Omental fat pad (tissue), 4 donors: ENCODE data around the gene TNIP1. TPM values are rescaled to one million over a fixed set of nuclear protein-coding genes. Genes with fewer than 3 reads are reported as not detected.
A peak's percentile ranks its signal among the peaks of the same experiment; 100 is the strongest.

Experiments
- ATAC-seq: fragments of 150-250 bp; one replicate; pipeline ENCODE4 v1.9.1; 2016; ENCODE audit warnings: mild to moderate bottlenecking, moderate library complexity; ENCODE audit not compliant: low FRiP score
- DNase-seq: peaks from one replicate; pipeline ENCODE4 v3.0.0-alpha.2; 2019; ENCODE audit warnings: low spot score
- total RNA-seq, 4 donors: library from RNA; depleted of rRNA; stranded (reverse); fragments of >200 nt; gene quantifications; one replicate each; pipeline ENCODE4 v1.1.0, GENCODE V29; 2016
- TF ChIP-seq, protein P1 (sequence below), 3 donors: fragments of 450-650 bp; IDR thresholded peaks; one replicate each; pipeline ENCODE4 v1.5.1; 2016 to 2017; ENCODE audit warnings: antibody characterized with exemption in 3 of 3, mild to moderate bottlenecking in 3 of 3, moderate library complexity in 2 of 3

The TNIP1 gene
- total RNA-seq, 4 donors from 2014 or later: 96.7 to 189 (median 149) TPM

DNA sequence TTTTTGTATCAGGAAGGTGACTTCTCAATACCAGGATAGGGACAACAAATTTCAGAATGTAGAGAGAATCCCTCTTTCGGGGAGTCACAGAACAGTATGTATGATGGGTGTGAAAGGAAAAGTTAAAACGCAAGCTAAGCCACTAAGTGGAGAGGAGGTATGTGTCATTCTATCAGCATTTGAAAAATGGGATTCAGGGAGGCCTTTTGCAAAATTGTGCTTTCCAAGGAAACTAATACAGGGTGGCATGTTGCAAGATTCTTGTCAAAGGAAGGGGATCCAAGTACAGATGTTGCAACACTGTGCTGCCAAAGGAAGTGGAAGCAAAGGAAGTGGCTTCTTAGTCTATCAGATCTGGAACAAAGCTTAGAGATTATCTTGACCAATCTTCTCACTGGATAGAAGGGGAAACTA, 12.6 kb upstream of the TNIP1 start:
- TF ChIP-seq, protein P1, sequence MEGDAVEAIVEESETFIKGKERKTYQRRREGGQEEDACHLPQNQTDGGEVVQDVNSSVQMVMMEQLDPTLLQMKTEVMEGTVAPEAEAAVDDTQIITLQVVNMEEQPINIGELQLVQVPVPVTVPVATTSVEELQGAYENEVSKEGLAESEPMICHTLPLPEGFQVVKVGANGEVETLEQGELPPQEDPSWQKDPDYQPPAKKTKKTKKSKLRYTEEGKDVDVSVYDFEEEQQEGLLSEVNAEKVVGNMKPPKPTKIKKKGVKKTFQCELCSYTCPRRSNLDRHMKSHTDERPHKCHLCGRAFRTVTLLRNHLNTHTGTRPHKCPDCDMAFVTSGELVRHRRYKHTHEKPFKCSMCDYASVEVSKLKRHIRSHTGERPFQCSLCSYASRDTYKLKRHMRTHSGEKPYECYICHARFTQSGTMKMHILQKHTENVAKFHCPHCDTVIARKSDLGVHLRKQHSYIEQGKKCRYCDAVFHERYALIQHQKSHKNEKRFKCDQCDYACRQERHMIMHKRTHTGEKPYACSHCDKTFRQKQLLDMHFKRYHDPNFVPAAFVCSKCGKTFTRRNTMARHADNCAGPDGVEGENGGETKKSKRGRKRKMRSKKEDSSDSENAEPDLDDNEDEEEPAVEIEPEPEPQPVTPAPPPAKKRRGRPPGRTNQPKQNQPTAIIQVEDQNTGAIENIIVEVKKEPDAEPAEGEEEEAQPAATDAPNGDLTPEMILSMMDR (IDR thresholded peaks at IDR 0.05): no peak
- DNase-seq: no peak
- ATAC-seq: peak; percentile 83

DNA sequence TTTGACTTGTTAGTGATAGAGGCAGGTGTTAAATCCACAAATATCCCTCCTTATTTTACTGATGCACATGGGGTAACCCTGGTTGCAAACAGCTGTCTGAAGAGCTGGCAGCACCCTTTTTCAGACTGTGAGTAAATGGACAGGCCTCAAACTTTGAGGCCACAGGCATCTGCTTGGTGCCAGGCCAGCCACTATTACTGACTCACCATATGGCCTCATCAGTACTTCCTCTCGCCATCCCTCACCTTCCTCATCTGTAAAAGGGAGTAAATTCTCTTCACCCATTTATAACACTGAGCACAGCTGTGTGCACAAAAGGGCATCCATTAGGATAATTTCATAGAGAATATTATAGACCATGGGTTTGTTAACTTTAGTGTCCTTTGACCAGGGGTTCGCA, 11.9 kb upstream of the TNIP1 start:
- ATAC-seq: peak; percentile 49
- TF ChIP-seq, protein P1 (IDR thresholded peaks at IDR 0.05): no peak
- DNase-seq: no peak

GRCh38 chr5:151089726-151090125, 8.9 kb upstream of the TNIP1 start:
- DNase-seq (no peak), ATAC-seq (no peak)
- TF ChIP-seq, protein P1 (IDR thresholded peaks at IDR 0.05): no peak

DNA sequence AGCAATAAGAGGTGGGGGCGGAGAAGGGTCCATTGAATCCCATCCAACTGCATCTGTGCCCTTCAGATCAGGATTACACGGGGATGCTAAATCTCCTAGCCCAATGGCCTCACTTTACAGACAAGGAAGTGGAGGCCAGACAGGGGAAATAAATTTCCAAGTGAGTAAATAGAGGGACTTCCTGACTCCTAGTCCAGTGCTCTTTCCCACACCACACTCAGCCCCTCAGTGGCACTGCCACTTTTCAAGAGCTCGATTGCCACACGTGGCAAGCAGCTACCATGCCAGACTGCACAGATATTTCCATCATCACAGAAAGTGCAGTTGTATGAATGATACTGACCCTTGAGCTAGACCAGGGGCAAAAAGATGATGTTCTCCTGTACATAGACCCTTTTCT, 8.2 kb upstream of the TNIP1 start:
- no peak for DNase-seq
- TF ChIP-seq, protein P1 (IDR thresholded peaks at IDR 0.05): no peak
- no peak for ATAC-seq

DNA sequence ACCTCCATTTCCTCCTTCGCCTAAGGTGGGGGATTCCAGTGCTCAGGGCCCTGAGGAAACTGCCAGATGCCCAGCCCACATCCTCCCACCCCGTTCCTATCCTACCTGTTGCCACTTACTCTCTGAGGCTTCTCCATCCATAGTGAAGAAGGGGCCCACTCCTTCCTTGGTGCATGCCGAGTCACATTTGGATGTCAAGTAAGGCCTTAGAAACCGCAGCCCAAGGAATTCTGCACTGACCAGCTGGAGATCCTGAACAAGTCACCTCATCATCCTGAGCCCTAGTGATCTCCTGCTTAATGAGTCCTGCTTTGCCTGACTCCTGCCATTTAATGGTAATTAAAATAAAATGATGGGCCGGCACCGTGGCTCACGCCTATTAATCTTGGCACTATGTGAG, 6.7 kb upstream of the TNIP1 start:
- ATAC-seq (no peak), DNase-seq (no peak)
- TF ChIP-seq, protein P1 (IDR thresholded peaks at IDR 0.05): no peak

GRCh38 chr5:151086905-151087360, 6.1 kb upstream of the TNIP1 start:
- no peak for ATAC-seq
- TF ChIP-seq, protein P1 (IDR thresholded peaks at IDR 0.05): no peak
- DNase-seq: no peak

GRCh38 chr5:151086192-151086869, 5.5 kb upstream of the TNIP1 start:
- DNase-seq (no peak), ATAC-seq (no peak)
- TF ChIP-seq, protein P1 (IDR thresholded peaks at IDR 0.05): no peak
